ENCODE data around the gene FURIN. TPM values are rescaled to one million over a fixed set of nuclear protein-coding genes. Genes with fewer than 3 reads are reported as not detected.
"Not testable (repeated sequence)": the region's sequence is repeated elsewhere in the genome, so short reads cannot be mapped to it uniquely, and the experiment has no call there.

FURIN gene
- total RNA-seq (16.3 TPM), polyA plus RNA-seq (ENCODE audit: insufficient read depth in 1 of 8, insufficient read length in 8 of 8, low replicate concordance in 1 of 8) (10 to 100 TPM; 24.0 to 39.5 (median 34.6) TPM)
- long read RNA-seq, donor 1, full-length matches to known transcripts, result 2 of 7 reads
- long read RNA-seq, donor 1, partial matches to known transcripts, result 5 of 7 reads
- long read RNA-seq, donor 1, other reads (novel, unspliced or antisense), result 0 of 7 reads
- long read RNA-seq, donor 2, result 0 reads
- long read RNA-seq, donor 3, full-length matches to known transcripts, result 5 of 5 reads
- long read RNA-seq, donor 3, partial matches to known transcripts, result 0 of 5 reads
- long read RNA-seq, donor 3, other reads (novel, unspliced or antisense), result 0 of 5 reads
- long read RNA-seq, donor 4, full-length matches to known transcripts, result 1 of 1 reads
- long read RNA-seq, donor 4, partial matches to known transcripts, result 0 of 1 reads
- long read RNA-seq, donor 4, other reads (novel, unspliced or antisense), result 0 of 1 reads
- long read RNA-seq, donor 5, full-length matches to known transcripts, result 5 of 22 reads
- long read RNA-seq, donor 5, partial matches to known transcripts, result 17 of 22 reads
- long read RNA-seq, donor 5, other reads (novel, unspliced or antisense), result 0 of 22 reads
- long read RNA-seq, donor 6, full-length matches to known transcripts, result 1 of 1 reads
- long read RNA-seq, donor 6, partial matches to known transcripts, result 0 of 1 reads
- long read RNA-seq, donor 6, other reads (novel, unspliced or antisense), result 0 of 1 reads
- long read RNA-seq, donor 7, full-length matches to known transcripts, result 3 of 3 reads
- long read RNA-seq, donor 7, partial matches to known transcripts, result 0 of 3 reads
- long read RNA-seq, donor 7, other reads (novel, unspliced or antisense), result 0 of 3 reads
- long read RNA-seq, donor 8, result 0 reads
- long read RNA-seq, donor 9, full-length matches to known transcripts, result 1 of 1 reads
- long read RNA-seq, donor 9, partial matches to known transcripts, result 0 of 1 reads
- long read RNA-seq, donor 9, other reads (novel, unspliced or antisense), result 0 of 1 reads
- long read RNA-seq, donor 10, result 0 reads
- long read RNA-seq, donor 11, full-length matches to known transcripts, result 1 of 1 reads
- long read RNA-seq, donor 11, partial matches to known transcripts, result 0 of 1 reads
- long read RNA-seq, donor 11, other reads (novel, unspliced or antisense), result 0 of 1 reads

DNA sequence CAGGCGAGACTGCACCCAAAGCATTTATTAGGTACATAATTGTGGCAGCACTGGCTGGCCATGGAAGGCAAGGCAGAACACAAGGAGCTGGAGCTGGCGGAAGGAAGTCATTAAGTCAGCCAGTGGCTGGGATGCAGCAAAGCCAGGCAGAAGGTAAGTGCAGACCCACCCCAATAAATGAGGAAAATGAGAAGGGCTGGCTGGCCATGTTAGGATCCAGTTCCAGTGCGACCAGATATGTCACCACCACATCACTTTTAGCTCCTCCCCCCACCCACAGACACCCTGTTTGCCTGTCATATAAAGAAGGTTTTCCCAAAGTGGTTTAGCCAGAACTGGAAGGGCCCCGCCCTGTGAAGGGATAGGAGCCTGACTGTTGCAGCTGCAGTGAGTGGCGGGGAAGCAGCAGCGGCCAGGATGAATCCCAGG is at the start of gene FURIN:
TSS of gene FURIN (plus strand) at position 328 of the 429 bp plus-strand sequence. CDS start 7,153 bp downstream, outside the sequence.
- Histone ChIP-seq H3K27ac (ENCODE audit: low read length) (peak within 1 kb of the TSS; percentile 82), H3K9me3 (replicated peaks; ENCODE audit: control insufficient read depth, low read depth, low read length) (no peaks in the 10 kb centered on the region), H3K27me3 (ENCODE audit: control insufficient read depth, insufficient read depth, low read length) (peaks cover 2% of the 10 kb centered on the region), H3K4me1 (ENCODE audit: control insufficient read depth, insufficient read depth, low read length) (peaks cover 30% of the 10 kb centered on the region), H3K36me3 (ENCODE audit: control insufficient read depth, insufficient read depth, low read length) (no peaks in the 10 kb centered on the region), H3K4me3 (ENCODE audit: low read length) (no peak within 1 kb of the TSS)
- no peak for DNase-seq
- WGBS (ENCODE audit: insufficient coverage), result 79% methylated on average over 5 of the region's 6 CpGs

DNA sequence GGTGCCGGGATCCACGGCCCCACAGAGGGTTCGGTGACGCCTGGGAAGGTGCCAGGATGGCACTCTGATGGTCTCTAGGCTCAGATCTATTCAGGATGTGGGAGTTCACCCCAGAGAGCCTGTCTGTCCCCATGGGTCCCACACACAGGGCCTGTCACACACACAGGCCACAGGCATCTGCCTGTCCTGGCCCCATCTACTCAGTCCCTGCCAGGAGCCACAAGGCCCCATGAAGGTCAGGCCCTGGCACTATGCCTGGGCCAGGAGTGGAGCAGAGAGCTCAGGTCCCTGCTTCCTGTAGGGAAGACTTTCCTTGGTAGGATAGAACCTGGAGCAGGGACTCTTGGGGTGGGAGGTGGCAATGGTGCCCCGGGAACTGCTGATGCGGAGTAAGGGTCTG is 49.0 kb upstream of the FURIN start:
- no peaks in the 10 kb centered on the region for H3K27me3 ChIP-seq (ENCODE audit: control insufficient read depth, insufficient read depth, low read length)
- peaks cover 44% of the 10 kb centered on the region for H3K4me1 ChIP-seq (ENCODE audit: control insufficient read depth, insufficient read depth, low read length)
- no peaks in the 10 kb centered on the region for H3K9me3 ChIP-seq (replicated peaks; ENCODE audit: control insufficient read depth, low read depth, low read length)
- no peak for DNase-seq
- WGBS (ENCODE audit: insufficient coverage), result 100% methylated on average over 1 of the region's 6 CpGs
- H3K4me3 ChIP-seq (ENCODE audit: low read length), result no peak overlapping the region
- no peak overlapping the region for H3K27ac ChIP-seq (ENCODE audit: low read length)
- H3K36me3 ChIP-seq (ENCODE audit: control insufficient read depth, insufficient read depth, low read length), result no peaks in the 10 kb centered on the region

DNA sequence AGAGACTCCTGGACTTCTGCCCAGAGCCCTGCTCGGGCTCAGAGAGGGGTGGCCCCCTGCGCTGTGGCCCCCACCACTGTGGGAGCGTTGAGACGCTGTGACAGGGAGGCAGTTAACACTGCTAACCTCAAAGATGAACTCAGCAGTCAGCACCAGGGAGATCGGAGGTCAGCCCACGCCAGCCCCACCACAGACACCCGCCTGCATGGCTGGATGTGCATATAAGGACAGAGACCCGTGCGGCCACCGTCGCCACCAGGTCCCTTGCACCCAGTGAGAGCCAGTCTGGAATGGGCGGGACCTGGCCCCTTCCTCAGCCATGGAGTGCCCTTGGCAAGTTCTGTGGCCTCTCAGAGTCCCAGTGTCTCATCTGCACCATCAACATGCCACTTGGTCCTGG is 48.5 kb upstream of the FURIN start:
- no peaks in the 10 kb centered on the region for H3K27me3 ChIP-seq (ENCODE audit: control insufficient read depth, insufficient read depth, low read length)
- WGBS (ENCODE audit: insufficient coverage), result 73% methylated on average over 12 of the region's 12 CpGs
- H3K4me3 ChIP-seq (ENCODE audit: low read length), result no peak overlapping the region
- no peak overlapping the region for H3K27ac ChIP-seq (ENCODE audit: low read length)
- H3K9me3 ChIP-seq (replicated peaks; ENCODE audit: control insufficient read depth, low read depth, low read length), result no peaks in the 10 kb centered on the region
- no peaks in the 10 kb centered on the region for H3K36me3 ChIP-seq (ENCODE audit: control insufficient read depth, insufficient read depth, low read length)
- H3K4me1 ChIP-seq (ENCODE audit: control insufficient read depth, insufficient read depth, low read length), result peaks cover 41% of the 10 kb centered on the region
- no peak for DNase-seq

DNA sequence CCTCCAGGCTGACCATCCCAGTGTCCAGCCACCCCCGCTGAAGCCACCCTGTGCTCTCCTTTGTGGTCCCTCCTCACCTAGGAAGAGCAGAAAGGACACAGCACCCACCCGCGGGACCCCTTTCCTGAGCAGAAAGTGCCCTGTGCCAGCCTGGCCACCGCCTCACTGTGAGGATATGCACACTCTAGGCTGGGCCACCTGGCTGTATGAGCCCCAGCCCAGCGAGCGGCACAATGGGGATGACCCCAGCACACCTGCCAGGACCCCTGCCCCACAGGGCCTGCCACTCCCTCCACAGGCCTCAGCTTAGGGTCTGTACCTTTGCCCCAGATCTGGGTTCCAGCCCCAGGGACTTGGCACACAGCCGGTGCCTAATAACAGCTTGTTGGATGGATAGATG is 47.9 kb upstream of the FURIN start:
- 98% methylated on average over 6 of the region's 7 CpGs for WGBS (ENCODE audit: insufficient coverage)
- Histone ChIP-seq H3K36me3 (ENCODE audit: control insufficient read depth, insufficient read depth, low read length) (no peaks in the 10 kb centered on the region), H3K4me3 (ENCODE audit: low read length) (no peak overlapping the region), H3K4me1 (ENCODE audit: control insufficient read depth, insufficient read depth, low read length) (peaks cover 39% of the 10 kb centered on the region), H3K27me3 (ENCODE audit: control insufficient read depth, insufficient read depth, low read length) (no peaks in the 10 kb centered on the region), H3K27ac (ENCODE audit: low read length) (no peak overlapping the region), H3K9me3 (replicated peaks; ENCODE audit: control insufficient read depth, low read depth, low read length) (no peaks in the 10 kb centered on the region)
- no peak for DNase-seq

DNA sequence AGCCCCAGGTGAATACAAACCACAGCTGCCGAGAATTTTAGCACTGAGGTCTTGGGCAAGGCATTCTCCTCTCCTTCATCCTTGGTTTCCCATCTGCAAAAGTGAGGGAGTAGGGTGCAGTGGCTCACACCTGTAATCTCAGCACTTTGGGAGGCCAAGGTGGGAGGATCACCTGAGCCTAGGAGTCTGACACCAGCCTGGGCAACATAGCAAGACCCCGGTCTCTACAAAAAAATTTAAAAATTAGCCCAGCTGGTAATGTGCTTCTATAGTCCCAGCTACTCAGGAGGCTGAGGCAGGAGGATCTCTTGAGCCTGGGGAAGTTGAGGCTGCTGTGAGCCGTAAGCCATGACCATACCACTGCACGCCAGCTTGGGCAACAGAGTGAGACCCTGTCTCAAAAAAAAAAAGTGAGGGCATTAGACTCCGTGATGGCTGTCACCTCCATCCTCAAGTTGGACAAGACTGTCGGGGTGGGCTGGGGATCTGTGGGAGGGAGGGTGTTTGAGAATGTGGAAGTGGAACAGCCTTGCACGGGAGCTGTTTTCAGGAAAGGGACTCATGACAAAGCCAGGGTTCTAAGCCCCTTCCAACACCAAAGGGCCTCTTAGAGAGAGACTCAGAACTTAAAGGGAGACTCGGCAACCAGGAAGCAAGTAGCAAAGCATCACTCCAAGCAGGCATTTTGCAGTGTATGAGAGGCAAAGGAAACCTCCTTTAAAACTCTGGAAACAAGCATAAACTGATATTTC is 46.0 kb upstream of the FURIN start:
- 90% methylated on average over 5 of the region's 8 CpGs for WGBS (ENCODE audit: insufficient coverage)
- DNase-seq, result no peak
- Histone ChIP-seq H3K27me3 (ENCODE audit: control insufficient read depth, insufficient read depth, low read length) (no peaks in the 10 kb centered on the region), H3K4me3 (ENCODE audit: low read length) (no peak overlapping the region), H3K27ac (ENCODE audit: low read length) (no peak overlapping the region), H3K9me3 (replicated peaks; ENCODE audit: control insufficient read depth, low read depth, low read length) (no peaks in the 10 kb centered on the region), H3K36me3 (ENCODE audit: control insufficient read depth, insufficient read depth, low read length) (no peaks in the 10 kb centered on the region), H3K4me1 (ENCODE audit: control insufficient read depth, insufficient read depth, low read length) (peaks cover 27% of the 10 kb centered on the region)

DNA sequence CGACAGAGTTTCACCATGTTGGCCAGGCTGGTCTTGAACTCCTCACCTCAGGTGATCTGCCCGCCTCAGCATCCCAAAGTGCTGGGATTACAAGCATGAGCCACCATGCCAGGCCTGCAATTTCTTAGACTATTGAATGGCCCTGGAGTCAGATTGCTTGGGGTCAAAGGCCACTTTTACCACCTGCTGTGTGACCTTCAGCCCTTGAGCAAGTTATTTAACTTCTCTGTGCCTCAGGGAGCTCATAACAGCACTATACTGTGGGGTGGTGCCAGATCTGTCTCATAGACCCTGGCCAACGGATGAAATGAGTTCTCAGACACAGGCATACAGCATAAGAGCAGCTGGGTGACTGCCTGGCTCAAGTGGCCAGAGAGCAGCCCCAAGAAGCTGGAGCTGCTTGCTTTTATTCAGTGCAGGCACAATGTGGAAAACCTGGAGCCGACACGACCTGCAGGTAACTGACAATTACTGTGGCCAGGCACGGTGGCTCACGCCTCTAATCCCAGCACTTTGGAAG is 44.9 kb upstream of the FURIN start:
- 64% methylated on average over 7 of the region's 7 CpGs for WGBS (ENCODE audit: insufficient coverage)
- no peaks in the 10 kb centered on the region for H3K9me3 ChIP-seq (replicated peaks; ENCODE audit: control insufficient read depth, low read depth, low read length)
- peaks cover 16% of the 10 kb centered on the region for H3K4me1 ChIP-seq (ENCODE audit: control insufficient read depth, insufficient read depth, low read length)
- no peak for DNase-seq
- no peak overlapping the region for H3K4me3 ChIP-seq (ENCODE audit: low read length)
- no peak overlapping the region for H3K27ac ChIP-seq (ENCODE audit: low read length)
- no peaks in the 10 kb centered on the region for H3K36me3 ChIP-seq (ENCODE audit: control insufficient read depth, insufficient read depth, low read length)
- H3K27me3 ChIP-seq (ENCODE audit: control insufficient read depth, insufficient read depth, low read length), result no peaks in the 10 kb centered on the region

DNA sequence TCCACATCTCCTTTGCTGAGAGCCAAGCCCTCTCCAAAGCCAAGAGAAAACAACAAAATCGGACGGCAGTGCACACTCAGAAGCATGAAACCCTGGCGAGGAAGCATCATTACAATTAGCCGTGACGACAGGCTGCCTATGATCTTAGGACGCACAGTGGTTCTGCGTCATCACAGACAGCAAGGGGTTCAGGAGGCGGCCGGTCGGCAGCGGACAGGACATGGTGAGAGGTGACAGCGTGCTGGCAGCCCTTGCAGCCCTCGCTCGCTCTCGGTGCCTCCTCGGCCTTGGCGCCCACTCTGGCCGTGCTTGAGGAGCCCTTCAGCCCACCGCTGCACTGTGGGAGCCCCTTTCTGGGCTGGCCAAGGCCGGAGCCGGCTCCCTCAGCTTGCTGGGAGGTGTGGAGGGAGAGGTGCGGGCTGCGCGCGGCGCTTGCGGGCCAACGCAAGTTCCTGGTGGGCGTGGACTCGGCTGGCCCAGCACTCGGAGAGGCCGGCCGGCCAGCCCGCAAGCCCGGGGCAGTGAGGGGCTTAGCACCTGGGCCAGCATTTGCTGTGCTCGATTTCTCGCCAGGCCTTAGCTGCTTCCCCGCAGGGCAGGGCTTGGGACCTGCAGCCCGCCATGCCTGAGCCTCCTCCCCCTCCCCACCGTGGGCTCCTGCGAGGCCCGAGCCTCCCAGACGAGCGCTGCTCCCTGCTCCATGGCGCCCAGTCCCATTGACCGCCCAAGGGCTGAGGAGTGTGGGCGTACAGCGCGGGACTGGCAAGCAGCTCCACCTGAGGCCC is 43.1 kb upstream of the FURIN start:
- H3K36me3 ChIP-seq (ENCODE audit: control insufficient read depth, insufficient read depth, low read length), result not testable (repeated sequence)

DNA sequence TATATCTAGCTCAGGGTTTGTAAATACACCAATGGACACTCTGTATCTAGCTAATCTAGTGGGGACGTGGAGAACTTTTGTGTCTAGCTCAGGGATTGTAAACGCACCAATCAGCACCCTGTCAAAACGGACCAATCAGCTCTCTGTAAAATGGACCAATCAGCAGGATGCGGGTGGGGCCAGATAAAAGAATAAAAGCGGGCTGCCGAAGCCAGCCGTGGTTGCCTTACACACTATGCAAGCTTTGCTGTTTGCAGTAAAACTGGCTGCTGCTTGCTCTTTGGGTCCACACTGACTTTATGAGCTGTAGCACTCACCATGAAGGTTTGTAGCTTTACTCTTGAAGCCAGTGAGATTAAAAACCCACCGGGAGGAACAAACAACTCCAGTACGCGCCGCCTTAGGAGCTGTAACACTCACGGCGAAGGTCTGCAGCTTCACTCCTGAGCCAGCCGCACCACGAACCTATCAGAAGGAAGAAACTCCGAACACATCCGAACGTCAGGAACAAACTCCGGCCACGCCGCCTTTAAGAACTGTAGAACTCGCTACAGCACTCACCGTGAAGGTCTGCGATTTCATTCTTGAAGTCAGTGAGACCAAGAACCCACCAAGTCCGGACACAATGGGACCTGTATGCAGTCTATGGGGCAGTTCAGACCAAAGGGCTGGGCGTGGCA is 42.0 kb upstream of the FURIN start:
- WGBS (ENCODE audit: insufficient coverage), result 86% methylated on average over 22 of the region's 26 CpGs
- DNase-seq; H3K27ac ChIP-seq (ENCODE audit: low read length); H3K36me3 ChIP-seq (ENCODE audit: control insufficient read depth, insufficient read depth, low read length); H3K9me3 ChIP-seq (replicated peaks; ENCODE audit: control insufficient read depth, low read depth, low read length); H3K27me3 ChIP-seq (ENCODE audit: control insufficient read depth, insufficient read depth, low read length); H3K4me3 ChIP-seq (ENCODE audit: low read length); H3K4me1 ChIP-seq (ENCODE audit: control insufficient read depth, insufficient read depth, low read length): not testable (repeated sequence)

More for the DNA sequence above, 43.1 kb upstream of the FURIN start:
- not testable (repeated sequence) for H3K9me3 ChIP-seq (replicated peaks; ENCODE audit: control insufficient read depth, low read depth, low read length); H3K27ac ChIP-seq (ENCODE audit: low read length); H3K27me3 ChIP-seq (ENCODE audit: control insufficient read depth, insufficient read depth, low read length); H3K4me3 ChIP-seq (ENCODE audit: low read length); DNase-seq; H3K4me1 ChIP-seq (ENCODE audit: control insufficient read depth, insufficient read depth, low read length)
- WGBS (ENCODE audit: insufficient coverage), result 85% methylated on average over 46 of the region's 49 CpGs
